ENCODE results near the gene PDLIM5. TPM values are rescaled to one million over a fixed set of nuclear protein-coding genes. Genes with fewer than 3 reads are reported as not detected.

Gene PDLIM5
- total RNA-seq, 1 donor from 2014 or later = 60.7 TPM

DNA sequence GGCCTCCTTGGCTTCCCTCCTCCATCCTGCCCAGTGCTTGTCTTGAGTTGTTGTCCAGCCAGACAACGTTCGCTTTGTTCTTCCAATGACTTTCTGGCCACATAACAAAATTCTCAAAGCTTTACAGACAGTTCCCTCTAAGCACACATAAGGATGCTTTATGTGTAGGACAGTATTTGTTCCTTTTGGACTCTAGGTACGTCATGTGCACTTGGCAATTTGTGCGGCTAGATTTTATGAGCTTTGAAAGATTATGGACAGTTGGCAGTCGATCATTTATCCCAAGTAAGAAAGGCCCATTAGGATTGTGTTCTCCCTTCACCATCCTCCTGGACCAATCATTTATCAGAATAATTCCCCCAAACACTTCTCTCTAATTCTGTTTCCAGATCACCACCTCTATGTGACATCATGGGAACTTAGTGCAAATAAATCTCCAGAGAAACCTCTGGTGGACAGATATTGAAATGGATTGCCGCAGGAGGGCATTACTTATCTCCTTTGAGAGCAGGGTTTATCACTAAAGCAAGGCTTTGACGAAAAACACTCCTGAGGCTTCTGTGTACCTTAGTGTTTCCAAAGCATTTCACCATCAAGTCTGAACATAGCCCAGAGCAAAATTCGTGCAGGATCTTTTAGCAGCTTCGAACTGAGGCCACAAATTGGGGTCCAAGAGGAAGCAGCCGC, 228.6 kb downstream of the PDLIM5 start:
- H3K4me1 Mint-ChIP-seq = peaks cover 22% of the 10 kb centered on the region
- DNase-seq (ENCODE audit: low spot score in 2 of 2, unreplicated experiment in 2 of 2) = no peak
- H3K27ac Mint-ChIP-seq = no peak overlapping the region
- no peak overlapping the region for H3K4me3 Mint-ChIP-seq
- no peaks in the 10 kb centered on the region for H3K9me3 Mint-ChIP-seq
- TF ChIP-seq CTCF (IDR thresholded peaks at IDR 0.05; ENCODE audit: unreplicated experiment) = no peak
- peaks cover 14% of the 10 kb centered on the region for H3K27me3 Mint-ChIP-seq (ENCODE audit: low read depth)
- H3K36me3 Mint-ChIP-seq = no peaks in the 10 kb centered on the region

DNA sequence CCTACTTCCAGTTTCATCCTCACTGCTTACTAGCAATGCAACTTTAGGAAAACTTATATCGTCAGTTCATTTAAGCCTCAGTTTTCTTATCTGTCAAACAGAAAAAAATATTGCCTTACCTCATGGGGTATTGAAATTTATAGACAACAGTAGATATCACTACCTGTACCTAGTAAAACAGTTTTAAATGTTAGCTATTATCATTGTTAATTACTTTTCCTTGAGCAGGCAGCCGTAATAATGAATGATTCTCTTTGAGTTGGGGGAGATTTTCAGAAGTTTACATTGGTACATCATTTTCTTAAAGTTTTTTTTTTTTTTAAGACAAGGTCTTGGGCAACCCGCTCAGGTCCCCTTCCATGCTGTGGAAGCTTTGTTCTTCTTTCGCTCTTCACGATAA, 234.3 kb downstream of the PDLIM5 start:
- Mint-ChIP-seq H3K9me3 (no peaks in the 10 kb centered on the region), H3K27ac (no peak overlapping the region), H3K4me1 (no peaks in the 10 kb centered on the region), H3K36me3 (no peaks in the 10 kb centered on the region), H3K4me3 (no peak overlapping the region), H3K27me3 (ENCODE audit: low read depth) (peaks cover 8% of the 10 kb centered on the region)
- no peak for DNase-seq (ENCODE audit: low spot score in 2 of 2, unreplicated experiment in 2 of 2)
- TF ChIP-seq CTCF (IDR thresholded peaks at IDR 0.05; ENCODE audit: unreplicated experiment) = no peak

DNA sequence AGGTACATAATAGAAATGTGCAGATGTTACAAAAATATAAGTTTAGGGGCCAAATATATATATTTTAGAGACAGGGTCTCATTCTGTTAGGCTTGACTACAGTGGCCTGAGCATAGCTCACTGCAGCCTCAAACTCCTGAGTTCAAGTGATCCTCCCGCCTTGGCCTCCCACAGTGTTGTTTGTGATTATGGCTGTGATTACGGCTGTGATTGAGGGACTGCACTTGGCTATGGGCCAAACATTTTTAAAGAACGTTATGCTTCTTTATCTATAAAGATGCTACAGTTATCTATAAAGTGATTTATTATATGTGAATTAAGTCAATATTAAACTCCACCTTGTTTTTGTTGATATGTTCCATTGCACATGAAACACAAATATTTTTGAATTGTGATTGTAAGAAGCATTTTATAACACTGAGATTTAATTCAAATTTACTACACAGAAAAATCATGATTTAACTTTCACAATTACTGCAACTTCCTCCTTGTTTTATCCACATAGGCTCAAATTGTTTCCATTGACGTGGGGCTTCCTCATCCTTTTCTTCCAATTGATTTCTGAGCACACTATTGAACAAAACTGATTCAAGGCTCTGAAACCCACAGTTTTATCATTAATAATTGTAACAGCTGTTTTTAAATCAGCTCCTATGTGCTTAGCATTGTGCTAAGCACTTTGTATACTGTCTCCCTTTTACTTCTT, 237.6 kb downstream of the PDLIM5 start:
- H3K4me3 Mint-ChIP-seq = no peak overlapping the region
- no peaks in the 10 kb centered on the region for H3K4me1 Mint-ChIP-seq
- H3K27me3 Mint-ChIP-seq (ENCODE audit: low read depth) = peaks cover 6% of the 10 kb centered on the region
- DNase-seq (ENCODE audit: low spot score in 2 of 2, unreplicated experiment in 2 of 2) = no peak
- H3K36me3 Mint-ChIP-seq = no peaks in the 10 kb centered on the region
- no peak overlapping the region for H3K27ac Mint-ChIP-seq
- H3K9me3 Mint-ChIP-seq = no peaks in the 10 kb centered on the region
- TF ChIP-seq CTCF (IDR thresholded peaks at IDR 0.05; ENCODE audit: unreplicated experiment) = no peak

GRCh38 chr4:94690851-94691254, 239.1 kb downstream of the PDLIM5 start:
- Mint-ChIP-seq H3K27ac (no peak overlapping the region), H3K36me3 (no peaks in the 10 kb centered on the region), H3K4me3 (no peak overlapping the region), H3K27me3 (ENCODE audit: low read depth) (peaks cover 6% of the 10 kb centered on the region), H3K4me1 (no peaks in the 10 kb centered on the region), H3K9me3 (no peaks in the 10 kb centered on the region)
- no peak for DNase-seq (ENCODE audit: low spot score in 2 of 2, unreplicated experiment in 2 of 2)
- TF ChIP-seq CTCF (IDR thresholded peaks at IDR 0.05; ENCODE audit: unreplicated experiment) = no peak

DNA sequence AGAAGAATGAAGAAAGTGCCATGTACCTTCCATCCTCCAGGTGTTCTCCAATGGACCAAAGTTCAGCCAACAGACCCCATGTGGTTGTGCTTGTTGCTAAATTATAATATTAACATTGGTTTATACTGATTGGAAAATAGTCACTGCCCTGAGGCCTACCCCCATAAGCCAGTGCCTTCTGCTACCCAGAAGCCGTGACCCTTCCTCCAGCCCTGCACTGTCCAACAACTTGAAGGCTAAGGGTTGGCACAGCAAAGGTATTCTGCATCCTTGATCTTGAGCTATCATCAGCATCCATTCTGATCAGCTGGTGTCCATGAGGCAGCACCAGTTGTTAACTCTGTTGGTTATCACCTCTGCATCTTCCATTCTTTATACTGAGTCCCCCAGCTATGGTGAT, 239.8 kb downstream of the PDLIM5 start:
- no peaks in the 10 kb centered on the region for H3K9me3 Mint-ChIP-seq
- H3K36me3 Mint-ChIP-seq = no peaks in the 10 kb centered on the region
- H3K27me3 Mint-ChIP-seq (ENCODE audit: low read depth) = peaks cover 4% of the 10 kb centered on the region
- H3K4me1 Mint-ChIP-seq = no peaks in the 10 kb centered on the region
- no peak overlapping the region for H3K27ac Mint-ChIP-seq
- TF ChIP-seq CTCF (IDR thresholded peaks at IDR 0.05; ENCODE audit: unreplicated experiment) = no peak
- H3K4me3 Mint-ChIP-seq = no peak overlapping the region
- no peak for DNase-seq (ENCODE audit: low spot score in 2 of 2, unreplicated experiment in 2 of 2)

Data from mesothelial cell of epicardium (in vitro differentiated cells).